Measurements from ENCODE around the gene MYMX. TPM values are rescaled to one million over a fixed set of nuclear protein-coding genes. Genes with fewer than 3 reads are reported as not detected.

MYMX gene
- total and polyA plus RNA-seq, 2 of the 13 experiments (the other 11 are each of a cell fraction or from before 2014, with no cell fraction given), result not detected

DNA sequence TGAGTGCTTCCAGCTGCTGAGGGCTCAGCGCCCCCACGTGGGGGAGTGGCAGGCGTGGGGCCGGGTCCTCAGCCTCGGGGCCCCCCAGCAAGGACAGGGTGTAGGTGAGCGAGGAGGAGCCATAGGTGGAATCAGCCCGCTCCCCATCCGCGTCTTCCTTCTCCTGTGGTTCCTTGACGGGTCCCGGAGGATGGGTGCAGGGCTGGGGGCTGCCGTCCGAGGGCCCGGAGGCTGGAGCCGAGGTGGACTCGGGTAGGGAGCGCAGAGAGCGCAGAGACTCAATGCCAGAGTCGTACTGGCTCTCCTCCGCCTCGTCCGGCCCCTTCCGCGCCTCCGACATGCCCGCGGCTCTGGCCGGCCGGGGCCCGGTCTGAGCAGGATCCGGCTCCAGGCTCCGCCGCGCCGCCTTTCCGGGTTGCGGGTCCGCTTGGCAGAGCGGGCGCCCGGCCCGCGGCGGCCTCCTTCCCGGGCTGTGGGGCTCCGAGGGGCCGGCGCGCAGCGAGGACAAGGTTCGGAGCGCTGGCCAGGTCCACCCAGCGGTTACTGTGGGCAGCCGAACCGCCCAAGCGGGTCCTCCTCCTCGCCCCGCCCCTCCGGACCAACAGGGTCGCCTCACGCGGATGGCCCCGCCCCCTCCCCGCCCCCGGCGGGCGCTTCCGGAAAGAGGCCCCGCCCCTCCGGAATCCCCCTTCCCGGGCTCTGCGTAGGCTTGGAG, 48.4 kb downstream of the MYMX start, which contains the start of gene NFKBIE:
TSS of gene NFKBIE (minus strand) at position 545 of the 715 bp plus-strand sequence. CDS start at position 340, 205 bp downstream.
- no peaks in the 10 kb centered on the region for H4K20me1 ChIP-seq (ENCODE audit: insufficient read depth, low read length)
- intact Hi-C loops (cut with micrococcal nuclease; ENCODE audit: unreplicated experiment), result no loop called here
- no peak within 1 kb of the TSS for H2AFZ ChIP-seq (ENCODE audit: low read length)
- ChIA-PET POLR2A (interaction anchor here (1.0 to 2.2 kb wide), 5 partner anchors 9 to 48 kb away, joined by 3 to 8 read pairs (median 4); partner anchors contain the start of genes AARS2 and HSP90AB1), CTCF (ENCODE audit: low intra/inter-chr PET ratio, low total read pairs) (interaction anchor here (0.9 to 1.4 kb wide), 2 partner anchors 71 to 92 kb away, joined by 3 read pairs; no protein-coding TSS in a partner anchor)
- no peaks in the 10 kb centered on the region for H3K9me3 ChIP-seq (ENCODE audit: low read length)
- peak; percentile 85 for DNase-seq (ENCODE audit: low spot score)
- peak within 1 kb of the TSS; percentile 67 for H3K27ac ChIP-seq (ENCODE audit: extremely low read length, insufficient read depth, low read length)
- peak within 1 kb of the TSS; percentile 92 for H3K4me2 ChIP-seq (ENCODE audit: low read depth, low read length)
- H3K4me1 ChIP-seq (ENCODE audit: insufficient read depth, low read length), result peaks cover 40% of the 10 kb centered on the region
- BruUV-seq (replicated peaks), result TSS peak; percentile 69
- H3K36me3 ChIP-seq (replicated peaks in 1 of 2; ENCODE audit: control insufficient read depth in 1 of 2, insufficient read depth in 2 of 2, low read length in 2 of 2), result peaks cover under 1 to 17% of the 10 kb centered on the region in 2 experiments
- peak within 1 kb of the TSS; percentile 64 to 95 (median 76) for H3K4me3 ChIP-seq (replicated peaks in 1 of 3; ENCODE audit: insufficient read depth in 1 of 3, low read depth in 2 of 3, low read length in 3 of 3)
- WGBS (ENCODE audit: low lambda C conversion rate), result under 1% methylated on average over 36 of the region's 72 CpGs
- ATAC-seq, result peak; percentile 86
- H3K27me3 ChIP-seq (ENCODE audit: control insufficient read depth in 1 of 2, insufficient read depth in 2 of 2, low read length in 2 of 2), result peaks cover 5 to 20% of the 10 kb centered on the region in 2 experiments; a peak in 4 of 5 replicates
- peak; percentile 85 for FAIRE-seq
- H3K79me2 ChIP-seq (ENCODE audit: insufficient read depth, low read length), result peaks cover 18% of the 10 kb centered on the region
- in situ Hi-C loops (cut with HindIII; ENCODE audit: extremely low pct_ligation_motif_present, low pct_unique_long_range_greater_than_20kb), result loop anchor here (5.0 kb wide), 1 partner anchor 47 kb away; the partner anchor contains the start of gene AARS2
- H3K9ac ChIP-seq (ENCODE audit: insufficient read depth, low read depth, low read length), result peak within 1 kb of the TSS; percentile 84
- TF ChIP-seq ZNF777 (CRISPR knock-in tag; IDR thresholded peaks at IDR 0.05) (peak; percentile 41; the same call in 1 of the 2 replicates), HNRNPLL (IDR thresholded peaks at IDR 0.05; ENCODE audit: low read depth, low read length, poor library complexity, severe bottlenecking) (peak; percentile 96), HNRNPK (IDR thresholded peaks at IDR 0.05; ENCODE audit: low read depth, low read length, poor library complexity, severe bottlenecking) (peak; percentile 49), EZH2 (conservative IDR thresholded peaks at IDR 0.05; ENCODE audit: low read depth, low read length) (no peak), ZNF446 (CRISPR knock-in tag; IDR thresholded peaks at IDR 0.05) (peak; percentile 77; the same call in 1 of the 2 replicates), ZNF274 (CRISPR knock-in tag; IDR thresholded peaks at IDR 0.05) (peak; percentile 62), KLF13 (CRISPR knock-in tag; IDR thresholded peaks at IDR 0.05) (no peak), TEAD2 (CRISPR knock-in tag; IDR thresholded peaks at IDR 0.05) (no peak)
- TF ChIP-seq, protein P1, sequence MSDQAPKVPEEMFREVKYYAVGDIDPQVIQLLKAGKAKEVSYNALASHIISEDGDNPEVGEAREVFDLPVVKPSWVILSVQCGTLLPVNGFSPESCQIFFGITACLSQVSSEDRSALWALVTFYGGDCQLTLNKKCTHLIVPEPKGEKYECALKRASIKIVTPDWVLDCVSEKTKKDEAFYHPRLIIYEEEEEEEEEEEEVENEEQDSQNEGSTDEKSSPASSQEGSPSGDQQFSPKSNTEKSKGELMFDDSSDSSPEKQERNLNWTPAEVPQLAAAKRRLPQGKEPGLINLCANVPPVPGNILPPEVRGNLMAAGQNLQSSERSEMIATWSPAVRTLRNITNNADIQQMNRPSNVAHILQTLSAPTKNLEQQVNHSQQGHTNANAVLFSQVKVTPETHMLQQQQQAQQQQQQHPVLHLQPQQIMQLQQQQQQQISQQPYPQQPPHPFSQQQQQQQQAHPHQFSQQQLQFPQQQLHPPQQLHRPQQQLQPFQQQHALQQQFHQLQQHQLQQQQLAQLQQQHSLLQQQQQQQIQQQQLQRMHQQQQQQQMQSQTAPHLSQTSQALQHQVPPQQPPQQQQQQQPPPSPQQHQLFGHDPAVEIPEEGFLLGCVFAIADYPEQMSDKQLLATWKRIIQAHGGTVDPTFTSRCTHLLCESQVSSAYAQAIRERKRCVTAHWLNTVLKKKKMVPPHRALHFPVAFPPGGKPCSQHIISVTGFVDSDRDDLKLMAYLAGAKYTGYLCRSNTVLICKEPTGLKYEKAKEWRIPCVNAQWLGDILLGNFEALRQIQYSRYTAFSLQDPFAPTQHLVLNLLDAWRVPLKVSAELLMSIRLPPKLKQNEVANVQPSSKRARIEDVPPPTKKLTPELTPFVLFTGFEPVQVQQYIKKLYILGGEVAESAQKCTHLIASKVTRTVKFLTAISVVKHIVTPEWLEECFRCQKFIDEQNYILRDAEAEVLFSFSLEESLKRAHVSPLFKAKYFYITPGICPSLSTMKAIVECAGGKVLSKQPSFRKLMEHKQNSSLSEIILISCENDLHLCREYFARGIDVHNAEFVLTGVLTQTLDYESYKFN (CRISPR knock-in tag; conservative IDR thresholded peaks at IDR 0.05), result peak; percentile 61
- TF ChIP-seq, protein P2, sequence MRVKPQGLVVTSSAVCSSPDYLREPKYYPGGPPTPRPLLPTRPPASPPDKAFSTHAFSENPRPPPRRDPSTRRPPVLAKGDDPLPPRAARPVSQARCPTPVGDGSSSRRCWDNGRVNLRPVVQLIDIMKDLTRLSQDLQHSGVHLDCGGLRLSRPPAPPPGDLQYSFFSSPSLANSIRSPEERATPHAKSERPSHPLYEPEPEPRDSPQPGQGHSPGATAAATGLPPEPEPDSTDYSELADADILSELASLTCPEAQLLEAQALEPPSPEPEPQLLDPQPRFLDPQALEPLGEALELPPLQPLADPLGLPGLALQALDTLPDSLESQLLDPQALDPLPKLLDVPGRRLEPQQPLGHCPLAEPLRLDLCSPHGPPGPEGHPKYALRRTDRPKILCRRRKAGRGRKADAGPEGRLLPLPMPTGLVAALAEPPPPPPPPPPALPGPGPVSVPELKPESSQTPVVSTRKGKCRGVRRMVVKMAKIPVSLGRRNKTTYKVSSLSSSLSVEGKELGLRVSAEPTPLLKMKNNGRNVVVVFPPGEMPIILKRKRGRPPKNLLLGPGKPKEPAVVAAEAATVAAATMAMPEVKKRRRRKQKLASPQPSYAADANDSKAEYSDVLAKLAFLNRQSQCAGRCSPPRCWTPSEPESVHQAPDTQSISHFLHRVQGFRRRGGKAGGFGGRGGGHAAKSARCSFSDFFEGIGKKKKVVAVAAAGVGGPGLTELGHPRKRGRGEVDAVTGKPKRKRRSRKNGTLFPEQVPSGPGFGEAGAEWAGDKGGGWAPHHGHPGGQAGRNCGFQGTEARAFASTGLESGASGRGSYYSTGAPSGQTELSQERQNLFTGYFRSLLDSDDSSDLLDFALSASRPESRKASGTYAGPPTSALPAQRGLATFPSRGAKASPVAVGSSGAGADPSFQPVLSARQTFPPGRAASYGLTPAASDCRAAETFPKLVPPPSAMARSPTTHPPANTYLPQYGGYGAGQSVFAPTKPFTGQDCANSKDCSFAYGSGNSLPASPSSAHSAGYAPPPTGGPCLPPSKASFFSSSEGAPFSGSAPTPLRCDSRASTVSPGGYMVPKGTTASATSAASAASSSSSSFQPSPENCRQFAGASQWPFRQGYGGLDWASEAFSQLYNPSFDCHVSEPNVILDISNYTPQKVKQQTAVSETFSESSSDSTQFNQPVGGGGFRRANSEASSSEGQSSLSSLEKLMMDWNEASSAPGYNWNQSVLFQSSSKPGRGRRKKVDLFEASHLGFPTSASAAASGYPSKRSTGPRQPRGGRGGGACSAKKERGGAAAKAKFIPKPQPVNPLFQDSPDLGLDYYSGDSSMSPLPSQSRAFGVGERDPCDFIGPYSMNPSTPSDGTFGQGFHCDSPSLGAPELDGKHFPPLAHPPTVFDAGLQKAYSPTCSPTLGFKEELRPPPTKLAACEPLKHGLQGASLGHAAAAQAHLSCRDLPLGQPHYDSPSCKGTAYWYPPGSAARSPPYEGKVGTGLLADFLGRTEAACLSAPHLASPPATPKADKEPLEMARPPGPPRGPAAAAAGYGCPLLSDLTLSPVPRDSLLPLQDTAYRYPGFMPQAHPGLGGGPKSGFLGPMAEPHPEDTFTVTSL (CRISPR knock-in tag; IDR thresholded peaks at IDR 0.05; ENCODE audit: borderline replicate concordance), result no peak
- TF ChIP-seq, protein P3, sequence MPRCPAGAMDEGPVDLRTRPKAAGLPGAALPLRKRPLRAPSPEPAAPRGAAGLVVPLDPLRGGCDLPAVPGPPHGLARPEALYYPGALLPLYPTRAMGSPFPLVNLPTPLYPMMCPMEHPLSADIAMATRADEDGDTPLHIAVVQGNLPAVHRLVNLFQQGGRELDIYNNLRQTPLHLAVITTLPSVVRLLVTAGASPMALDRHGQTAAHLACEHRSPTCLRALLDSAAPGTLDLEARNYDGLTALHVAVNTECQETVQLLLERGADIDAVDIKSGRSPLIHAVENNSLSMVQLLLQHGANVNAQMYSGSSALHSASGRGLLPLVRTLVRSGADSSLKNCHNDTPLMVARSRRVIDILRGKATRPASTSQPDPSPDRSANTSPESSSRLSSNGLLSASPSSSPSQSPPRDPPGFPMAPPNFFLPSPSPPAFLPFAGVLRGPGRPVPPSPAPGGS (CRISPR knock-in tag; IDR thresholded peaks at IDR 0.05), result no peak; the same call in 1 of the 2 replicates
